ENCODE results near the gene TRAP1. TPM values are rescaled to one million over a fixed set of nuclear protein-coding genes. Genes with fewer than 3 reads are reported as not detected.
A peak's percentile ranks its signal among the peaks of the same experiment; 100 is the strongest.

Gene TRAP1
- total RNA-seq (100 to 1,000 TPM; 112 to 162 (median 142) TPM), polyA plus RNA-seq (100 to 1,000 TPM in 2 of 3 donors, 10 to 100 TPM in 1; 98.1 to 122 (median 112) TPM)
- long read RNA-seq, donor 1, transcript TRAP1-201 (18 exons, 2,296 nt), result major isoform, 203 of 234 reads
- long read RNA-seq, donor 1, partial matches to known transcripts, result 24 of 234 reads
- long read RNA-seq, donor 1, other reads (novel, unspliced or antisense), result 4 of 234 reads
- long read RNA-seq, donor 2, transcript TRAP1-201 (18 exons, 2,296 nt), result major isoform, 353 of 410 reads
- long read RNA-seq, donor 2, partial matches to known transcripts, result 40 of 410 reads
- long read RNA-seq, donor 2, other reads (novel, unspliced or antisense), result 12 of 410 reads

- DNase-seq, result peak; percentile 93 to 95
- Histone ChIP-seq H3K4me3 (peak within 1 kb of the TSS; percentile 99), H3K27me3 (ENCODE audit: insufficient read depth in 3 of 3, low read length in 2 of 3) (no peaks in the 10 kb centered on the region), H3K27ac (peak within 1 kb of the TSS; percentile 97), H3K9me3 (no peaks in the 10 kb centered on the region), H3K4me1 (peaks cover 21% of the 10 kb centered on the region), H3K36me3 (ENCODE audit: insufficient read depth in 1 of 2, low read depth in 1 of 2) (peaks cover 0 to 13% of the 10 kb centered on the region in 2 donors)
- intact Hi-C loops (cut with DNase I), result no loop called here
- ATAC-seq, result peak; percentile 96 to 99 (median 96)
- 0 to 1% (median 0%) methylated on average over 50 to 95 of the region's 95 CpGs for WGBS, 3 donors
- no peak for TF ChIP-seq CTCF (IDR thresholded peaks at IDR 0.05)
These were observed at the start of gene TRAP1 for GRCh38 chr16:3717235-3718018. TSS of gene TRAP1 (minus strand) at chr16:3717524. CDS start at chr16:3717508, 16 bp downstream.

GRCh38 chr16:3766177-3766576, 48.9 kb upstream of the TRAP1 start:
- TF ChIP-seq CTCF (IDR thresholded peaks at IDR 0.05), result no peak
- Histone ChIP-seq H3K36me3 (ENCODE audit: insufficient read depth in 1 of 2, low read depth in 1 of 2) (peaks cover 14 to 100% of the 10 kb centered on the region in 2 donors), H3K27me3 (ENCODE audit: insufficient read depth in 3 of 3, low read length in 2 of 3) (no peaks in the 10 kb centered on the region), H3K4me1 (no peaks in the 10 kb centered on the region), H3K9me3 (no peaks in the 10 kb centered on the region), H3K27ac (no peak overlapping the region), H3K4me3 (no peak overlapping the region)
- DNase-seq, result no peak
- WGBS, 3 donors, result 95 to 96% (median 96%) methylated on average over 3 of the region's 3 CpGs
- intact Hi-C loops (cut with DNase I), result no loop called here
- no peak for ATAC-seq

- intact Hi-C loops (cut with DNase I), result no loop called here
- ATAC-seq (no peak), DNase-seq (no peak)
- no peaks in the 10 kb centered on the region for H3K9me3 ChIP-seq
- whole genome bisulfite sequencing, 3 donors, result 98 to 99% (median 98%) methylated on average over 3 of the region's 3 CpGs
- H3K4me3 ChIP-seq, result no peak overlapping the region
- no peaks in the 10 kb centered on the region for H3K27me3 ChIP-seq (ENCODE audit: insufficient read depth in 3 of 3, low read length in 2 of 3)
- no peak overlapping the region for H3K27ac ChIP-seq
- H3K36me3 ChIP-seq (ENCODE audit: insufficient read depth in 1 of 2, low read depth in 1 of 2), result peaks cover 14 to 93% of the 10 kb centered on the region in 2 donors
- H3K4me1 ChIP-seq, result no peaks in the 10 kb centered on the region
- no peak for TF ChIP-seq CTCF (IDR thresholded peaks at IDR 0.05)
These were observed 47.1 kb upstream of the TRAP1 start for GRCh38 chr16:3764409-3764808.

GRCh38 chr16:3762107-3762750, 44.9 kb upstream of the TRAP1 start:
- 82 to 88% (median 87%) methylated on average over 23 to 25 of the region's 25 CpGs for WGBS, 3 donors
- DNase-seq, result no peak
- intact Hi-C loops (cut with DNase I), result no loop called here
- H3K36me3 ChIP-seq (ENCODE audit: insufficient read depth in 1 of 2, low read depth in 1 of 2), result peaks cover 10 to 93% of the 10 kb centered on the region in 2 donors
- H3K27me3 ChIP-seq (ENCODE audit: insufficient read depth in 3 of 3, low read length in 2 of 3), result no peaks in the 10 kb centered on the region
- ATAC-seq, result no peak
- no peaks in the 10 kb centered on the region for H3K4me1 ChIP-seq
- no peak overlapping the region for H3K27ac ChIP-seq
- no peak overlapping the region for H3K4me3 ChIP-seq
- H3K9me3 ChIP-seq, result no peaks in the 10 kb centered on the region
- TF ChIP-seq CTCF (IDR thresholded peaks at IDR 0.05), result no peak
